ENCODE results near the gene BBOX1.
A peak's percentile ranks its signal among the peaks of the same experiment; 100 is the strongest.

BBOX1 gene

DNA sequence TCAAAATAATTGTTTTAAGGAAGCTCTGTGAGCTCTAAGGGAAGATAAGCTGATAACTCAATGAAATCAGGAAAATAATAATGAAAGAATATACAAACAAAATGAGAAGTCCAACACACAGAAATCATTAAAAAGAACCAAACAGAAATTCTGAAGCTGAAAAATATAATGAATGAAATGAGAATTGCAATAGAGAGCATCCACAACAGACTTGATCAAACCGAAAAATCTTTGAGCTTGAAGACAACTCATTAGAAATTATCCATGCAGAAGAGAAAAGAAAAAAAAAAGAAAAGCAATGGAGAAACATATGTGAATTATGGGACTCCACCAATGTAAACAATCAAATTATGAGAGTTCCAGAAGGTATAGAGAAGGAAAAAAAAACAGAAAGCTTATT lies 101.0 kb downstream of the BBOX1 start:
- TF ChIP-seq, protein P1, sequence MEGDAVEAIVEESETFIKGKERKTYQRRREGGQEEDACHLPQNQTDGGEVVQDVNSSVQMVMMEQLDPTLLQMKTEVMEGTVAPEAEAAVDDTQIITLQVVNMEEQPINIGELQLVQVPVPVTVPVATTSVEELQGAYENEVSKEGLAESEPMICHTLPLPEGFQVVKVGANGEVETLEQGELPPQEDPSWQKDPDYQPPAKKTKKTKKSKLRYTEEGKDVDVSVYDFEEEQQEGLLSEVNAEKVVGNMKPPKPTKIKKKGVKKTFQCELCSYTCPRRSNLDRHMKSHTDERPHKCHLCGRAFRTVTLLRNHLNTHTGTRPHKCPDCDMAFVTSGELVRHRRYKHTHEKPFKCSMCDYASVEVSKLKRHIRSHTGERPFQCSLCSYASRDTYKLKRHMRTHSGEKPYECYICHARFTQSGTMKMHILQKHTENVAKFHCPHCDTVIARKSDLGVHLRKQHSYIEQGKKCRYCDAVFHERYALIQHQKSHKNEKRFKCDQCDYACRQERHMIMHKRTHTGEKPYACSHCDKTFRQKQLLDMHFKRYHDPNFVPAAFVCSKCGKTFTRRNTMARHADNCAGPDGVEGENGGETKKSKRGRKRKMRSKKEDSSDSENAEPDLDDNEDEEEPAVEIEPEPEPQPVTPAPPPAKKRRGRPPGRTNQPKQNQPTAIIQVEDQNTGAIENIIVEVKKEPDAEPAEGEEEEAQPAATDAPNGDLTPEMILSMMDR (IDR thresholded peaks at IDR 0.05; ENCODE audit: borderline replicate concordance, control extremely low read depth, extremely low read depth, insufficient read depth, missing control alignments): no peak
- in situ Hi-C loops (cut with MboI; ENCODE audit: low sequenced_read_pairs, unreplicated experiment): no loop called here
- DNase-seq (ENCODE audit: low spot score): no peak

DNA sequence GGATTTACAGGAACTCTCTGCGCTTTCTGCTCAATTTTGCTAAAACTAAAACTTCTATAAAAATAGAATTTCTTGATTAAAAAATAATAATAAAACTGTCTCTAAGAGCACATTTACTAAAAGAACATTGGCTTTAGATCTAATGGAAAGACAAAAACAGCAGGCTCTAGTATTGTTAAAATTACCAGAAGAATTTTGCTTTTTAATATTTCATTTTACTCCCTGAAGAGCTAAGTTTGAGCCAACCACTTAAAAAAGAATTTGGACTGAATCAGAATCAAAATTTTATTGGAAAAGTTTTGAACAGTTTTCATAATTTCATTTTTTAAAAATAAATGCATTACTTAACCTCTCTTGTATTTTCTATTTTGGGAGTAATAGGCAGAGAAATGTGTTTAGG lies 107.3 kb downstream of the BBOX1 start:
- in situ Hi-C loops (cut with MboI; ENCODE audit: low sequenced_read_pairs, unreplicated experiment): no loop called here
- no peak for DNase-seq (ENCODE audit: low spot score)
- TF ChIP-seq, protein P1 (IDR thresholded peaks at IDR 0.05; ENCODE audit: borderline replicate concordance, control extremely low read depth, extremely low read depth, insufficient read depth, missing control alignments): no peak

DNA sequence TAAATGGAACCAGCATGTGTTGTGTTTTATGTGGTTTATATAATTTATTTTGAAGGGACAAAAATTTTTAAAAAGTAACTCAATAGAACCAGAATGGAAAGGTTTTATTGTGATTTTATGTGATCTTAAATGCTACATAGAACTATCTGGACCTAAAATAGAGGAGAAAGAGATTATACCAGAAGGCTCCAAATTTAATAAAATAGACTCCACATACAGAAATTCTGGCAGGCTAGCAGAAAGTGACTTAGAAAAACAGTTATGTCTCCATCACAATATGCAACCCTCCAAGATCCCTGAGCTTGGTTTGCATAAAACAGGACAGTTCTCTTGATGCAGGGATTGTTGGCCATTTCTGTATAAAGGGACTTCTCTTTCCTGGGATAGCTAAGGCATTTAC lies 107.9 kb downstream of the BBOX1 start:
- DNase-seq (ENCODE audit: low spot score): no peak
- TF ChIP-seq, protein P1 (IDR thresholded peaks at IDR 0.05; ENCODE audit: borderline replicate concordance, control extremely low read depth, extremely low read depth, insufficient read depth, missing control alignments): no peak
- in situ Hi-C loops (cut with MboI; ENCODE audit: low sequenced_read_pairs, unreplicated experiment): no loop called here

DNA sequence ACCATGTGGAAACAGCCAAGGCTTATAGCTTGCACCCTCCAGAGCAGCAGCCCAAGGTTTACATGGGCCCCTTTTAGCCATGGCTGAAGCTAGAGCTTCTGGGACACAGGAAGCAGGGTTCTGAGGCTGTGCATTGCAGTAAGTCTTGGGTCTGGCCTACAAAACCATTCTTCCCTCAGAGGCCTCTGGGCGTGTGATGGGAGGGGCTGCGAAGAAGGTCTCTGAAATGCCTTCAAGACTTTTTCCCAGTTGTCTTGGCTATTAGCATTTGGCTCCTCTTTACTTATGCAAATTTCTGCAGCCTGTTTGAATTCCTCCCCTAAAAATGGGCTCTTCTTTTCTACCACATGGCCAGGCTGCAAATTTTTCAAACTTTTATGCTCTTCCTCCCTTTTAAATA lies 109.5 kb downstream of the BBOX1 start:
- in situ Hi-C loops (cut with MboI; ENCODE audit: low sequenced_read_pairs, unreplicated experiment): loop anchor here (25.0 kb wide), 1 partner anchor 388 kb away; no protein-coding TSS in a partner anchor
- TF ChIP-seq, protein P1 (IDR thresholded peaks at IDR 0.05; ENCODE audit: borderline replicate concordance, control extremely low read depth, extremely low read depth, insufficient read depth, missing control alignments): no peak
- DNase-seq (ENCODE audit: low spot score): no peak

DNA sequence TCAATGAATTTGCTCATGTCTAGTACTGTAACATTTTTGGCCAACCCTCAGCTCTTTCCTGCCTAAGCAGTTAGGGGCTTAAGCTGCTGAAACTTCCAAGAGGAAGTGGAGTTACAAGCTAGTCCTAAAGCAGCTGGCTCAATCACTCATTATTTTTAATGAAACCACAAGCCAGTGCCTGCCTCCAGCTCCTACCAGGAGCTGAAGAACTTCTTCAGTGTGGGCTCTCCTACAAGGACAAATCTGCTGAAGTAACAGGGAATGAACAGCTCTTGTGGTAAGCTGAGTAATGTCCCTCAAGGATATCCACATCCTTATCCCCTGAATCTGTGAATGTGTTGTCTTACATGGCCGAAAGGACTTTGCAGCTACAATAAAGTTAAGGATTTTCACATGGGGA lies 112.5 kb downstream of the BBOX1 start:
- TF ChIP-seq, protein P1 (IDR thresholded peaks at IDR 0.05; ENCODE audit: borderline replicate concordance, control extremely low read depth, extremely low read depth, insufficient read depth, missing control alignments): no peak
- DNase-seq (ENCODE audit: low spot score): no peak
- in situ Hi-C loops (cut with MboI; ENCODE audit: low sequenced_read_pairs, unreplicated experiment): loop anchor here (25.0 kb wide), 1 partner anchor 391 kb away; no protein-coding TSS in a partner anchor

DNA sequence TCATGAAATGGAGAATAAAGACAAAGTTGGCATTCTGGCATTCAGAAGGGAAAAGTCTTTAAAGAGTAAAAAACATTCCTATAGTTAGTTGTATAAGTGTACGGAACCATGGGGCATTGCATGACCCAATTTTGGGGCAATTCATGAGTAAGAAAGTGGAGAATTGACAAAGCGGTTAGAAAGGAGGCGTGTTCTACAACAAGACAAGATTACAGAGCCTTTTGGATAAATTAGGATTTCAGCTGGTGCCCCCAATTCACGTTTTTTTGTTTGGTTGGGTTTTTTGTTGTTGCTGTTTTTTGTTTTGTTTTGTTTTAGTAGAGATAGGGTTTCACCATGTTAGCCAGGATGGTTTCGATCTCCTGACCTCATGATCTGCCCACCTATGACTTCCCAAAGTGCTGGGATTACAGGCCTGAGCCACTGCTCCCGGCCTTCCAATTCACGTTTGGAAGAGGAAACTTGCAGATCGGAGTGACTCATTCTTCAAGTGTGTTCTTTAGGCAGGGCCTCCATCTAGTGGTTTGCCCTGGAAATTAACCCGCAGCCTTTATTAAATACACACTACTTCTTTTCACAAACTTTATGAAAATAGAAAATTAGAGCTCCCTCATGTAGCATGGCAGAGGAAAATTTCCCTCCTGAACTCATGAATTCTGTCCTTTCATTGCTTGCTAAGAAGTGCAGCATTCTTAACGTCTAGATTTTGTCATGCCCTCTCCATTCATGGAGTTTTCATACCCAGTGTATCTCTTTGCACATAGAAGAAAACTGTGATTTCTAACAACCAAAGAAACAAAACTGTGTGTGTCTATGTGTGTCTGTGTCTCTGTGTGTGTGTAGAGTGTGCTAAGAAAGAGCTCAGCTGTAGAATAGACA lies 118.1 kb downstream of the BBOX1 start:
- in situ Hi-C loops (cut with MboI; ENCODE audit: low sequenced_read_pairs, unreplicated experiment): loop anchor here (25.0 kb wide), 1 partner anchor 396 kb away; no protein-coding TSS in a partner anchor
- DNase-seq (ENCODE audit: low spot score): peak; percentile 44
- TF ChIP-seq, protein P1 (IDR thresholded peaks at IDR 0.05; ENCODE audit: borderline replicate concordance, control extremely low read depth, extremely low read depth, insufficient read depth, missing control alignments): peak; percentile 40
